Measurements from ENCODE around the gene CFAP100.

CFAP100 gene

DNA sequence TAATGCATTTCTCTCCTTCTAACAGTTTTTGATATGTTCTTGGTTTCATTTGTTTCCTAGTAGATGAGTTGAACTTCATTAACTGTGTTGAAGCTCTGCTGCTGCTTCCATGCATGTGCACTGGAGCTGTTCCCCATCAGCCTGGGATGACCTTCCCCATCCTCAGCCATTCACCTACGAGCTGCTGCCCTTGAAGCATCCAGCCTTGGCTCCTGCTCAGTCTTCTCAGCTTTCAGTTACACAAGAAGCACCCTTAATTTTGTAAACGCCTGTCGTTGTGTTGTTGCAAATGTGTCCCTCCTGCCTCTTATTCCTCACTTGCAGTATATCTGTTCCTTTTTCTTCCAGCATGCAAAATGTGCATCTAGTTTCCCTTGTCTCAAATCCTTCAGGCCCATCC lies 89.4 kb downstream of the CFAP100 start:
- TF ChIP-seq FOXP2 (optimal IDR thresholded peaks at IDR 0.05; ENCODE audit: borderline replicate concordance, extremely low read depth, extremely low read length, insufficient read depth) (no peak), TAF1 (IDR thresholded peaks at IDR 0.05; ENCODE audit: borderline replicate concordance, insufficient read depth, low read length) (no peak), POLR2AphosphoS5 (IDR thresholded peaks at IDR 0.05; ENCODE audit: low read depth, low read length) (no peak), SIN3A (IDR thresholded peaks at IDR 0.05; ENCODE audit: borderline replicate concordance, insufficient read depth, low read length) (no peak), REST (IDR thresholded peaks at IDR 0.05; ENCODE audit: insufficient read depth in 1 of 2, low read depth in 2 of 2, low read length in 2 of 2) (no peak)

- no peak for TF ChIP-seq TAF1 (IDR thresholded peaks at IDR 0.05; ENCODE audit: borderline replicate concordance, insufficient read depth, low read length)
- TF ChIP-seq REST (IDR thresholded peaks at IDR 0.05; ENCODE audit: insufficient read depth in 1 of 2, low read depth in 2 of 2, low read length in 2 of 2), result no peak
- no peak for TF ChIP-seq SIN3A (IDR thresholded peaks at IDR 0.05; ENCODE audit: borderline replicate concordance, insufficient read depth, low read length)
- no peak for TF ChIP-seq POLR2AphosphoS5 (IDR thresholded peaks at IDR 0.05; ENCODE audit: low read depth, low read length)
- TF ChIP-seq FOXP2 (optimal IDR thresholded peaks at IDR 0.05; ENCODE audit: borderline replicate concordance, extremely low read depth, extremely low read length, insufficient read depth), result no peak
Observed at GRCh38 chr3:126484662-126485061, 90.0 kb downstream of the CFAP100 start.

DNA sequence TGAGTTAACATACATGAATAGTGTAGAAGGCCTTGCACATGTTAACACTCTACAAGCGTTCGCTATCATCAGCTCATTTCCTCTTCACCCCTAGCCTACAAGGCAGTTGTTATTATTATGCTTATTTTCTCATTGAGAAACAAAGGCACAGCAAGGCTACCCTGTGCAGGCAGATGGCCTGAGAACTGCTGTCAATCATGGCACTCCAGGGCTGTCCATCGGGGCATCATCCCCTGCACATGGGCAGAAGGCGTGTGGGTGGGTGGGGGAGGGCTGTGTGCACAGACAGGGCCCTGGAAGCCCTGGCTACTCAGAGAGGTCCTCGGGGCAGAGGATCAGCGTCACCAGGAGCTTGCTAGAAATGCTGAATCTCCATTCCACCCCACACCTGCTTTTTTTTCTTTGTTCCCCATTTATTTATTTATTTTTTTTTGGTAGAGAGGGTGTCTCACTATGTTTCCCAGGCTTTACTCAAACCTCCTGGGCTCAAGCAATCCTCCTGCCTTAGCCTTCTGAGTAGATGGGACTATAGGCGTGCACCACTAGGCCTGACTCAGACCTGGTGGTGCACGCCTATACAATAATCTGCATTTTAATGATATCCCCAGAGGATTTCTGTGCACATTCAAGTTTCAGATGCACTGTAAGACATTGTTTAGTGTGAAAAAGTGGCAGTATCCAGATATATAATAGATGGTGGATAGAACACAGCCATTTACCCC lies 90.6 kb downstream of the CFAP100 start:
- TF ChIP-seq FOXP2 (optimal IDR thresholded peaks at IDR 0.05; ENCODE audit: borderline replicate concordance, extremely low read depth, extremely low read length, insufficient read depth), result no peak
- TF ChIP-seq POLR2AphosphoS5 (IDR thresholded peaks at IDR 0.05; ENCODE audit: low read depth, low read length), result no peak
- no peak for TF ChIP-seq REST (IDR thresholded peaks at IDR 0.05; ENCODE audit: insufficient read depth in 1 of 2, low read depth in 2 of 2, low read length in 2 of 2)
- TF ChIP-seq SIN3A (IDR thresholded peaks at IDR 0.05; ENCODE audit: borderline replicate concordance, insufficient read depth, low read length), result no peak
- no peak for TF ChIP-seq TAF1 (IDR thresholded peaks at IDR 0.05; ENCODE audit: borderline replicate concordance, insufficient read depth, low read length)

GRCh38 chr3:126485956-126486355 lies 91.2 kb downstream of the CFAP100 start:
- TF ChIP-seq POLR2AphosphoS5 (IDR thresholded peaks at IDR 0.05; ENCODE audit: low read depth, low read length), result no peak
- TF ChIP-seq REST (IDR thresholded peaks at IDR 0.05; ENCODE audit: insufficient read depth in 1 of 2, low read depth in 2 of 2, low read length in 2 of 2), result no peak
- no peak for TF ChIP-seq FOXP2 (optimal IDR thresholded peaks at IDR 0.05; ENCODE audit: borderline replicate concordance, extremely low read depth, extremely low read length, insufficient read depth)
- TF ChIP-seq SIN3A (IDR thresholded peaks at IDR 0.05; ENCODE audit: borderline replicate concordance, insufficient read depth, low read length), result no peak
- no peak for TF ChIP-seq TAF1 (IDR thresholded peaks at IDR 0.05; ENCODE audit: borderline replicate concordance, insufficient read depth, low read length)
